ENCODE data around the gene POLR2H. TPM values are rescaled to one million over a fixed set of nuclear protein-coding genes. Genes with fewer than 3 reads are reported as not detected.

POLR2H gene
- total RNA-seq, 1 experiment from 2014 or later, result 153 TPM

DNA sequence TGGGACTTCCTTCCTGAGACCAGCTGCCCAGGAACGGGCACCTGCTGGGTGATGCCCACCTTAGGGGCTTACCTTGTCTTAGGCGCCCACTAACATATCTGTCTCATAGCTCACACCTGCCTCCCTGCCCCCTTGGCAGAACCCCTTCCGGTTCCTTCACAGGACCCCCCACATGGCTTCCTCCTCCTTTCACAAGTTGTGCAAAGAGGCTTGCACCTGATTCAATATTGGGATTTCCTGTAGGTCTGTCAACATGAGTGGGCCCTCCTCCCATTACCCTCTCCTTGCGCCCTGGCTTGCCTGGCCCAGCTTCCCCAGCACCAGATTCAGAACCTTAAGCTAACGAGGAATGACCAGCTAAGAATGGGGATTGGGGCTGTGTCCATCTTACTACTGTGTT is 15.9 kb downstream of the POLR2H start:
- DNase-seq, result no peak
- TF ChIP-seq EZH2 (IDR thresholded peaks at IDR 0.05; ENCODE audit: low read depth), result no peak
- TF ChIP-seq, protein P1, sequence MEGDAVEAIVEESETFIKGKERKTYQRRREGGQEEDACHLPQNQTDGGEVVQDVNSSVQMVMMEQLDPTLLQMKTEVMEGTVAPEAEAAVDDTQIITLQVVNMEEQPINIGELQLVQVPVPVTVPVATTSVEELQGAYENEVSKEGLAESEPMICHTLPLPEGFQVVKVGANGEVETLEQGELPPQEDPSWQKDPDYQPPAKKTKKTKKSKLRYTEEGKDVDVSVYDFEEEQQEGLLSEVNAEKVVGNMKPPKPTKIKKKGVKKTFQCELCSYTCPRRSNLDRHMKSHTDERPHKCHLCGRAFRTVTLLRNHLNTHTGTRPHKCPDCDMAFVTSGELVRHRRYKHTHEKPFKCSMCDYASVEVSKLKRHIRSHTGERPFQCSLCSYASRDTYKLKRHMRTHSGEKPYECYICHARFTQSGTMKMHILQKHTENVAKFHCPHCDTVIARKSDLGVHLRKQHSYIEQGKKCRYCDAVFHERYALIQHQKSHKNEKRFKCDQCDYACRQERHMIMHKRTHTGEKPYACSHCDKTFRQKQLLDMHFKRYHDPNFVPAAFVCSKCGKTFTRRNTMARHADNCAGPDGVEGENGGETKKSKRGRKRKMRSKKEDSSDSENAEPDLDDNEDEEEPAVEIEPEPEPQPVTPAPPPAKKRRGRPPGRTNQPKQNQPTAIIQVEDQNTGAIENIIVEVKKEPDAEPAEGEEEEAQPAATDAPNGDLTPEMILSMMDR (conservative IDR thresholded peaks at IDR 0.05), result no peak
- Histone ChIP-seq H4K20me1 (ENCODE audit: insufficient read depth) (no peaks in the 10 kb centered on the region), H3K36me3 (ENCODE audit: low read depth) (no peaks in the 10 kb centered on the region), H3K27ac (no peak overlapping the region), H3K4me1 (replicated peaks; ENCODE audit: insufficient read depth) (no peaks in the 10 kb centered on the region), H3K4me2 (no peak overlapping the region), H3F3A (ENCODE audit: insufficient read depth, low read depth) (no peaks in the 10 kb centered on the region), H3K9me3 (ENCODE audit: insufficient read depth, low read depth) (no peaks in the 10 kb centered on the region), H3K79me2 (ENCODE audit: low read depth) (no peaks in the 10 kb centered on the region), H3K9me2 (ENCODE audit: insufficient read depth) (no peaks in the 10 kb centered on the region), H2AFZ (no peak overlapping the region), H3K27me3 (ENCODE audit: insufficient read depth, low read depth) (peaks cover 82% of the 10 kb centered on the region), H3K4me3 (no peak overlapping the region)
- ChIA-PET POLR2A (ENCODE audit: unreplicated experiment) (no interaction called here), CTCF (interaction anchor here (0.6 kb wide), 1 partner anchor 27 kb away, joined by 6 read pairs; no protein-coding TSS in a partner anchor)
- intact Hi-C loops (cut with micrococcal nuclease; ENCODE audit: unreplicated experiment), result no loop called here
- no TSS peak for BruUV-seq (replicated peaks)

DNA sequence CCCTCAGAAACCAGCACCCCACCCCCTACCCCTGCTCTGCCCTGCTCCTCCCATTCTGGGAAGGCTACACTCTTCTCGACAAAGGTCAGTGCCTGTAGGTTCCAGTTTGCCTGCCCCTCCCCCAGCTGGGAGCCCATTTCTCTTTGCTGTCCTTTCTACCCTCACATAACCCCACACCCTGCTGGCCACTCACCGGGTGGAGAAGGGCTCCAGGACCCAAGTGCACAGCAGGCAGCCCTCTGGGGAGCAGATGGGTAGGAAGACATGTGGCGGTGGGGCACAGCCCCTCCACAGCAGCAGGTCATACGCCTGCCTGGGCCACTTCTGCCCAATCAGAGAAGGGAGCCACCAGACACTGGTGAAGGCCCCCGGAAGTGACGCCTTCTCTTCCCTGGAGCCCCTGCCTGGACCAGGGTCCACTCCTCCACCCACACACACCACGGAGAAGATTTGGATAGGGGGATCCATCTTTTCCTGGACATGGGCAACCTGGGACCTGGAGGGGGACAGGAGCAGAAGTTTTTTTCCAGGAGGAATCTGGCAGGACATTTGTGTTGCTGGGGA is 16.5 kb downstream of the POLR2H start, which contains the start of gene THPO:
Gene THPO, minus strand, starts transcription at position 326 of the 564 bp plus-strand sequence. CDS start 1,948 bp downstream, outside the sequence.
- no peak within 1 kb of the TSS for H3K4me2 ChIP-seq
- CTCF ChIA-PET, result interaction anchor here (0.6 kb wide), 1 partner anchor 27 kb away, joined by 6 read pairs; no protein-coding TSS in a partner anchor
- POLR2A ChIA-PET (ENCODE audit: unreplicated experiment), result no interaction called here
- intact Hi-C loops (cut with micrococcal nuclease; ENCODE audit: unreplicated experiment), result no loop called here
- peaks cover 88% of the 10 kb centered on the region for H3K27me3 ChIP-seq (ENCODE audit: insufficient read depth, low read depth)
- no peak for TF ChIP-seq EZH2 (IDR thresholded peaks at IDR 0.05; ENCODE audit: low read depth)
- TF ChIP-seq, protein P1 (conservative IDR thresholded peaks at IDR 0.05), result no peak
- no peaks in the 10 kb centered on the region for H3F3A ChIP-seq (ENCODE audit: insufficient read depth, low read depth)
- no peaks in the 10 kb centered on the region for H3K4me1 ChIP-seq (replicated peaks; ENCODE audit: insufficient read depth)
- H3K4me3 ChIP-seq, result no peak within 1 kb of the TSS
- no peaks in the 10 kb centered on the region for H3K36me3 ChIP-seq (ENCODE audit: low read depth)
- no peaks in the 10 kb centered on the region for H4K20me1 ChIP-seq (ENCODE audit: insufficient read depth)
- no peak within 1 kb of the TSS for H2AFZ ChIP-seq
- BruUV-seq (replicated peaks), result no TSS peak
- H3K9me2 ChIP-seq (ENCODE audit: insufficient read depth), result no peaks in the 10 kb centered on the region
- no peak for DNase-seq
- no peak within 1 kb of the TSS for H3K27ac ChIP-seq
- H3K9me3 ChIP-seq (ENCODE audit: insufficient read depth, low read depth), result no peaks in the 10 kb centered on the region
- H3K79me2 ChIP-seq (ENCODE audit: low read depth), result no peaks in the 10 kb centered on the region

DNA sequence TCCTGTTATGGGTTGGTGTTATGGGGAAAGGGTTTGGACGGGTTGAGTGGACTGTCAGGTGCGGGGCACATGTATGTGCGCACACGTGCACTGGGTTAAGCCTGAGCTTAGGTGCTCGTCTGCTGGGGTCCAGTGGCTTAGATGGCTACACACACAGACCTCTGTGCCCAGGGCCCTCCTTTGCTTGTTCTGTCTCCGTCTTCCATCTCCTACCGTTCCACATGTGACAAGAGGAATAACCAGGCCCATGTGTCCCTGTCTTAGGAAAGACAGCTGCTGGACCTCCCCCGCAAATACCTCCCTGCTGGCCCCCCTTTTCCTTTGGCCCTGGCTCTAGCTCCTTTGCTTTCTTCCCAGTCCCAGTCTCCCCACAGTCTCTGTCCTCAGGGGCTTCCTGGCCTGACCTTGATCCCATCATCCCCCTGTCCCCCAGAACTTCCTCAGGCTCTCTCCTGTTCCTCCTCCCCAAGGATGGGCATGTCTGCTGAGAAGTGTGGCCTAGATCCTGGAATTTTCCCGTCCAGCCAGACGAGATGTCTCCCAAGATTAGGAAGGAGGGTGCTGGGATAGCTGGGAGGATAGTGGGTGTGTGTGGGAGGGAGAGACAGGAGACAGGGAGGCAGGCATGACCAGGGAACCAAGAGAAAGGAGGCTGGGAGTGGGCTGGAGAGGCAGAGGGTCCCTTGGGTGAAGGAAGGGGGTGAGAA is 17.3 kb downstream of the POLR2H start:
- H3K79me2 ChIP-seq (ENCODE audit: low read depth), result no peaks in the 10 kb centered on the region
- H3K9me2 ChIP-seq (ENCODE audit: insufficient read depth), result no peaks in the 10 kb centered on the region
- H3K27ac ChIP-seq, result no peak overlapping the region
- H3K9me3 ChIP-seq (ENCODE audit: insufficient read depth, low read depth), result no peaks in the 10 kb centered on the region
- ChIA-PET CTCF (no interaction called here), POLR2A (ENCODE audit: unreplicated experiment) (interaction anchor here (0.6 kb wide), 1 partner anchor 345 kb away, joined by 7 read pairs; no protein-coding TSS in a partner anchor)
- no peak overlapping the region for H3K4me2 ChIP-seq
- H3K36me3 ChIP-seq (ENCODE audit: low read depth), result no peaks in the 10 kb centered on the region
- no peaks in the 10 kb centered on the region for H3K4me1 ChIP-seq (replicated peaks; ENCODE audit: insufficient read depth)
- peaks cover 86% of the 10 kb centered on the region for H3K27me3 ChIP-seq (ENCODE audit: insufficient read depth, low read depth)
- H4K20me1 ChIP-seq (ENCODE audit: insufficient read depth), result no peaks in the 10 kb centered on the region
- H2AFZ ChIP-seq, result no peak overlapping the region
- H3K4me3 ChIP-seq, result no peak overlapping the region
- no peak for DNase-seq
- intact Hi-C loops (cut with micrococcal nuclease; ENCODE audit: unreplicated experiment), result no loop called here
- TF ChIP-seq EZH2 (IDR thresholded peaks at IDR 0.05; ENCODE audit: low read depth), result no peak
- TF ChIP-seq, protein P1 (conservative IDR thresholded peaks at IDR 0.05), result no peak
- BruUV-seq (replicated peaks), result no TSS peak
- H3F3A ChIP-seq (ENCODE audit: insufficient read depth, low read depth), result no peaks in the 10 kb centered on the region

All from PC-9 (cell line).